Mucosa of gallbladder (tissue), 1 donor: ENCODE data around the gene ST6GALNAC6. TPM values are rescaled to one million over a fixed set of nuclear protein-coding genes. Genes with fewer than 3 reads are reported as not detected.
A peak's percentile ranks its signal among the peaks of the same experiment; 100 is the strongest.

ENCODE experiments used
- DNase-seq: peaks from one replicate; pipeline ENCODE4 v3.0.0-alpha.2; 2020; ENCODE audit warnings: low spot score
- total RNA-seq: library from RNA; stranded (reverse); gene quantifications from one replicate; pipeline ENCODE4 v1.2.1, GENCODE V29; 2021
- donor health status: DM: no; HTN: no; CAD: no.

ST6GALNAC6 gene
- total RNA-seq, 1 donor from 2014 or later: 67.0 TPM

DNA sequence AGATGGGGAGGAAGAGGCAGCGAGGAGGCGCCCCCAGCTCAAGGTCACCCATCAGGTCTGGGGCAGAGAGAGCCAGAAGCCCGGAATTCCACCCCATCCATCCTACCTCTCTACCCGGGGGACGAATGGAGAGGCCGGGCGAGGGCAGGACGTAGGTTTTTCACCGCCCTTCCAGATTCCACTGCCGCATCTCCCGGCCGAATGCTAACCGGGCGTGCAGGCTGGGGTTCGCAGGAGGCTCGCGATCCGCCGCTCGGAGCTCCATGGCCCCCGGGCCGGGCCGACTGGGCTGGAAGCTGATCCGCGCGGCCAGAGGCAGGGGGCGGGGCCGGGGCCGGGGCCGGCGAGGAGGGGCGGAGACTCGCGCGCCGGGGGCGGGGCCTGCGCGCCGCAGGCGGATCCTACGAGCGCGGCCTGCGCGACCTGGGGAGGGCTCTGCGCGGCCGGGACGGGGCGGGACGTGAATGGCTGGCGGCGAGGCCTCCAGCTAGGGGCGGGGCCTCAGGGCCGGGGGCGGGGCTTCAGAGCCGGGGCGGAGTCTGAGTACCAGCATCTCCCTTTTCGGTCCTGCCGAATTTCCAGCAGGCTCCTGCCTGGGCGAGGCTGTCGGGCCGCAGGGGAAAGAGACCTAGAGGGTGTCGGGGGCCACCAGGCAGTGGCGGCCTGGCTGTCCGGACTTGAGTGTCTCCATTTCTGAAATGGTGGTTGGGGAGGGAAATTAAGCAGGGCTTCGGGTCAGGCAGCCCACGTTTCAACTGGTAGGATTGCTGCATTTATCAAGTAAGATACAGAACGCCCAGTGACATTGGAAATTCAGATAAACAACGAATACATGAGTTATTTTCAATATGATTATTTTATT lies 17.5 kb upstream of the ST6GALNAC6 start, which contains the start of gene ST6GALNAC4:
Gene ST6GALNAC4 (minus strand): TSS at position 322 of the 862 bp plus-strand sequence. CDS start 622 bp downstream, outside the sequence.
- DNase-seq: peak; percentile 95

DNA sequence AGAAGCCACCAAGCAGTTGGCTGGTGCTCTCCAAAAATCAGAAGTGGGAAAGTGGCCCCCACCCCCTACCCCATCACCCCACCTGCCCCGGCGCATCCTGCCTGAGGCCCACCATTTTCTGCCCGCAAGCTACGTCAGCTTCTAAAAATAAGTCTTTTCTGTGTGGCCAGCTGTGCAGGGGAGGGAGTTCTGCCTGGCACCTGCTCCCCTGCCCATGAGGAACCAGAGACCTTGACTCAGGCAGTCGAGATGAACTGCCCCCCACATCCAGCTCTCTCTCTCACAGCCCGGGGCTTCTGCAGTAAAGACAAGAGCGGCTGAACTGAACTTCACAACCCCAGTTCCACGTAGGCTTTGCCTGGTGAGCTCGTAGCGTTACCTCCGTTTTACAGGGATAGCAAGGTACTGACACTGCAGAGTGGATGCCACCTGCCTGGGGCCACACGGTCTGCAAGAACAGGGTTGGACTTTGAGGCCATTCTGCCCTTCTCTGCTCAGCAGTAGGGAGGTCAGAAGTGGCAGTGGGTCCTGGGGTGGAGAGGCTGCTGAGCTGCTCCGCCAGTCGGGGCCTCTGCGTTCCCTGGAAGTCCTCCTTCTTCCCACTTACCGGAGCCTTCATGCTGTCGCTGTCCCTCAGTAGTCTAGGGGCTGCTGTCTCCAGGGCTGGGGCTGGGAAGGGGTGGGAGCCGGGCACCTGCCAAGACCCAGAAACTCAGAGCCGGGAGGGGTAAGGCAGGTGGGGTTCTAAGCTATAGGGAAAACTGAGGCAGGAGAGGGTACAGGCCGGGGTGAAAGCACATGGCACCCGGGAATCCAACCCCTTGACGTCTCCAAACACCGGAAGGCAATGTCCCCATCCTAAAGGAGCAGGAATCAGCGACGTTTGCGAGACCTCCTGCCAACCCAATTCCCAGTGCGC lies 16.7 kb upstream of the ST6GALNAC6 start:
- DNase-seq: no peak

DNA sequence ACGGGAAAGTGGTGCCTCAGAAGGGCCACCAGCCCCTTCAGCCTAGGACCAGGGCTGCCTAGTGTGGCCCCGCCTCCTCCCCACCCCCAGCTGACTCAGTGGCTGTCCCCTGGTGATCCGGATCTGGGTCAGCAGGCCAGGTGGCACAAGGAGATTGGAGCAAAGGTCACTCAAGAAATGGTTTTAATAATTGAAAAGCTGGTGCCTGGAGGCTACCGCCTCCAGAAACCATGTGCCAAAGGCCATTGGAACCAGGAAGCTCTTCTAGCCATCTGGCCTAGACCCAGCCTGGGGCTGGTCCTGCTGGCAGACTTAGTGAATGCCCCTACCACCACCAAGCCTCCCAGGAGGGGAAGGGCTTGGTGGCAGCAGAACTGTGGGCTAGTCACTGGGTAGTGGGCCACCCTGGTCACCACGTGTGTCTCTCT lies 15.9 kb upstream of the ST6GALNAC6 start:
- no peak for DNase-seq

DNA sequence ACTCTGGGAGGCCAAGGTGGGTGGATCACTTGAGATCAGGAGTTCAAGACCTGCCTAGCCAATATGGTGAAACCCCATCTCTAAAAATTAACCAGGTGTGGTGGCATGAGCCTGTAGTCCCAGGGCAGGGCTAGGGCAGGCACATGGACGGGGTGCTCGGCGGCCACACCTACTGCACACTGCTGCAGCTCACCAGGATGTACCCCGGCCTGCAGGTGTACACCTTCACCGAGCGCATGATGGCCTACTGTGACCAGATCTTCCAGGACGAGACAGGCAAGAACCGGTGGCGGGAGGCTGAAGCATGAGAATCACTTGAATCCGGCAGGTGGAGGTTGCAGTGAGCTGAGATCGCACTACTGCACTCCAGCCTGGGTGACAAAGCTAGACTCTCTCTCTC lies 14.3 kb upstream of the ST6GALNAC6 start:
- DNase-seq: no peak

DNA sequence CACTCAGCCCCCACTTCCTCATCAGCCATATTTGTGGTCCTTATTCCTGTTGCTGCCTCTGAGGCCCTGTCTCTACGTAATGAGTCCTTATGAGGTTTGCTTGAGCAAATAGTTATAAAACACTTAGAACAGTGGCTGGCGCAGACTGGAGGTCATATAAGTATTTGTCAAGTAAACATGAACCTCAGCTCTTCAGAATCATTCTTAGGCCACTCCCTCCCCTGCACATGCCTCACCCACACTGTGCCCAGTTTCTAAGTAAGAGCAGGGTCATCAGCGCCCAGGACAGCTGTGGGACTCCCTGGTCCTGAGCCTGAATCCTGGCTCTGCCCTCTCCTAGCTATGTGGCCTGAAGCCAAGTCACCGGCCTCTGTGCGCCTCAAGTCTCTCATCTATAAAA lies 13.5 kb upstream of the ST6GALNAC6 start:
- no peak for DNase-seq

DNA sequence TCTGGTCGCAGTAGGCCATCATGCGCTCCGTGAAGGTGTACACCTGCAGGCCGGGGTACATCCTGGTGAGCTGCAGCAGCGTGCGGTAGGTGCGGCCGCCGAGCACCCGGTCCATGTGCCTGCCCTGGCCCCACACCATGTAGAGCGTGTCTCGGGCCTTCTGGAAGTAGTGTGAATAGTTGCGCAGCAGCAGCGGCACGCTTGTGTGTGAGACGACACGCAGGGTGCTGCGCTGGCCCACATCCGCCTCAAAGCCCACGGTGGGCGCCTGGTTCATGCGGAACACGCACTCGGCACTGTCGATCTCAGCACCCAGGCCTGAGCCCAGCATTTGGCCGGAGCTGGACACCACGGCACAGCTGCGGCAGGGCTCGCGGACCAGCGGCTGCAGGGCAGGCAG lies 12.9 kb upstream of the ST6GALNAC6 start:
- no peak for DNase-seq

DNA sequence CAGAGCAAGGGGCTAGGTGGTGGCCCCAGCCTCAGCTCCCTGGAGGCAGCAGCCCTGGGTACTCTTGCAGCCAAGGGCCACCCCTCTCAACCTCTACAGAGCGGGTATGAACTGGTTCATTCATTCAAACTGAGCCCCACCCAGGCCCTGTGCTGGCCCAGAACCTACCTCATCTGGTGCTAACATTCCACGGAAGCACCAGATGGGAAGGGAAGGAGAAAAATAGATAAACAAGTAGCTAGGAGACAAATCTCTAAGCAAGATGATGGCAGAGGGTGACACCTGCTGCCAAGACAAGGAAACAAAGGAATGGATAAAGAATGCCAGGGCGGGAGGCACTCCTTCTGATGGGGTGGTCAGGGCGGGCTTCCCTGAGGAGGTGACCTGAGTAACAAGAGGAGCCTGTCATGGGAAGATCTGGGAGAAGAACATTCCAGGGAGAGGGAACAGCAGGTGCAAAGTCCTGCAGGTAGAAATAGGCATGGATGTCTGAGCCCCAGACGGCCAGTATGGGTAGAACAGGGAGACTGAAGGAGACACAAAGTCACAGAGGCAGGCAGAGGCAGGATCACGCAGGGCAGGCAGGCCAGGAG lies 11.3 kb upstream of the ST6GALNAC6 start:
- no peak for DNase-seq

DNA sequence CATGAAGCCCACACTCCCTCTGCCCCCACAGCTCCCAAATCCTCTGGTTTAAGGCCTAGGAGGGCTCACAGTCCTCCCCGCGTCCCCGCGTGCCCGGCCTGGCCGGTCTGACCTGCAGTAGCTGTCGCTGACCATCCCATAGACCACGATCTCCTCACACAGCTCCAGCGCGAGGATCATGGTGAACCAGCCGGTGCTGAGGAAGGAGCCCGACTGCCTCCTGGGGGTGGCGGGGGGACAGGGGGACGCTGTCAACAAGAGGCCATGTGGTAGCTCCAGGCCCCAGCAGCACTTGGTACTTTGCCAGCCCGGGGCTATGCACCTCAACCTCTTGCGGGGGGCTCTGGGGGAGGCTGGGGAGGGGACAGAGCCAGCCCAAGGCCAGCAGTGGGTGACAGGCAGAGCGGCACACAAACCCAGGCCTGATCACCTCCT lies 10.5 kb upstream of the ST6GALNAC6 start:
- DNase-seq: no peak

DNA sequence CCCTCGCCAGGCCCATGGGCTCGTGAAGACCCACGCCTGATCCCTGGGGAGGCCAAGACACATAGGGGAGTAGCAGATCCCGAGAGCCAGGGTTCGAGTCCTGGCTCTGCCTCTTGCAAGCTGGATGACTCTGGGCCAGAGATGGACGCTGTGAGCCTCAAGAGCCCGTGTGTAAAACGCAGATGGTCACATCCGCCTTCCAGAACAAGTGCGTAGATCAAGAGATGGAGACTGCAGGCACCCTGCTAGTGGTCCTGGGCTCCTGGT lies 9.2 kb upstream of the ST6GALNAC6 start:
- no peak for DNase-seq

DNA sequence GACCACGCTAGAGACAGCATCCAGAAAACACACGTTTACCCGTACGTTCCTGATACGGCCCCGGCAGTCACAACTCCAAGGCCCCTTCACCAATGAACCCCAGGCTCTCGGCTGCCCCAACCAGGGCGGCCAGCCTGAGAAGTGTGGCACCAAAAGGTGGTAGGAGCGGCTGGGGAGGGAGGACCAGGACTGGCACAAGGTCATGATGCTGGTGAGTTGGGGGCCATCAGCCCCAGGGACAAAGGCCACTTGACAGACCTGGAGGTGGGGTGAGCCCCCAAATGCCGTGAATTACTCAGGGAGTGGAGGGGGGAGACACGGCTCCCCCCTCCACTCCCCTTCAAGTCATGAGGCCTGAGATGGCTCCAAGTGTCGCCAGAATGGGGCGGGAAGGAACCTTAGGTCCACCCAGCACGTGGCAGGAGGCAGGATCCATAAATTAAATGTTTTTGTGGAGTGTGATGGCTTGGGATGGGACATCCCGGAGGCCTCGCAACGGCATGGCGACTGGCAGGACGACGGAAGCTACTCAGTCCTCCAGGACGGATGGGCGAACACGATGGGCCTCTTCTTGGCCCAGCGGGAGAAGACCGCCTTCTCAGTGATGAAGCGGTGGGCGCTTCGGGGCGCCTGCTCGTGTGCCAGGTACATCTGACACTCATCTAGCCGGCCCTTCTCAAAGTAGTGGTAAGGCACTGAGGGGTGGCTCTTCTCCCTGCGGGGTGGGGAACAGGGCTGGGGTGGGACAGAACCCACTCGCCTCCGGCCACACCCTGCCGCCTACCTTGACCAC lies 8.7 kb upstream of the ST6GALNAC6 start:
- DNase-seq: no peak

DNA sequence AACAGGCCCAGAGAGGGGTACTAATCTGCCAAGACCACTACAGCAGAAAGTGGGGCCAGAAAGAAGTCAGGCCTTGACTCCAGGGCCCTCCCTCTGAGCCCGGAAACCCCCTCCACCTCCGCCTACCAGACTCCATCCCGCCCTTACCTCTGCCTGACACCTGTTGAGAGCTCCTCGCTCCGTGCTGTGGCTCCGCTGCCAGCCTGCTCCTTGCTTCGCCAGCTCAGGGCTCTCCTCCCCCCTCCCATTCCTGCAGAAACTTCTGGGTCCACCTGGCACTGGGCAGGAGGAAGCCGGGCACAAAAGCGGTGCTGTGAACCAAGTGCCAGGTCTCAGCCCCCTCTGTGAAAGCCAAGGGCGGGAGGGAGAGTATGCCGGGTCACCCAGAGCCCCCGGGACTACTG lies 6.4 kb upstream of the ST6GALNAC6 start:
- DNase-seq: no peak

DNA sequence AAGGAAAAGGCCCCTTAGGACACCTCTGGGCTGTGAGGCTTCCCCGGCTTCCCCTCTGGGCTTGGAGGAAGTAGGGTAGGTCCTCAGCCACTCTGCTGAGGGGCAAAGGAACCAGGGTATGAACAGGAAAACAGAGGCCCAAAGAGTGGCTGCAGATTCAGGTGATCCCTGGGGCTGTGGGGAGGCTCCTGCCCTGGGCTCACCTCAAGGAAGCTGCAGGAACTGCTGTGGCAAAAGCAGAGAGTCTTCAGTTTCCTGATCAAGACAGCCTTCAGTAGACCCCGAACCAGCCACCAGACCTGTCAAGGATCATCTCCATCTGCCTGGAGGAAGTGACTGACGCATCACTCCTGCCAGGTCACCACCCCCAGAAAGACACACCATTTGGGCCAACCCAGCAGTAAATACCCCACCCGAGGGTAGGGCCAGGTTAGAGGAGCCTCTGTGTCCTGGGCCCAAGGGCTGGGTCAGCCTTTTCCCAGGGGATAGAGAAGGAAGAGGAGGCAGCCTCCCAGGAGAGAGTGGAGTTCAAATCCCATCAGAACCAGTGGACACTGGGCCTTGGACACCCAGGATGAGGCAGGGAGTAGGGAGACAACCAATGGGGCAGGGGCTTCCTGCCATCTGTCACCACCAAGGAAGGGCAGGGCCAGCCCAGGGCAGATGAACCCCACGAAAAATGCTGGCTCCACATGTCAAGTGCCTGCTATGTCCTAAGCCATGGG lies 5.8 kb upstream of the ST6GALNAC6 start:
- DNase-seq: no peak

DNA sequence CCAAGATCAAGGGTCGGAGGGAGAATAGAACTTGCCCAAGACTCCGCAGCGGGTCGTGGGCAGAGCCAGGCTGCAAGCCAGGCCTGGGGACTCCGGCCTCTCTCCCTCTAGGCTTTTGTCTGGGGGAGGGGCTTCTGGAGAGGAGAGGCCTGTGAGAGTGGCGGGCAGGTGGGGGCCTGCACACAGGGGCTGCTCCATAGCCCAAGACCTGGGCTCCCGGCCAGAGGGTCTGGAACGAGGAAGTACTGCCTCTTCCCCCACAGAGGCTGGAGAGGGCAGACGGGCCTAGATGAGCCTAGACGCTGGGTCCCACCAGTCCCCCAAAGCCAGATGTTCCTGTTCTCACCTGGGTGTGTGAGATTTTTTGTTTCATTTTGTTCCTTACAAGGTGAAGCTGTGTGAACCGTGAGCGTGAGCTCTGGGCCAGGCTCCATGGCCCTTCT lies 5.2 kb upstream of the ST6GALNAC6 start:
- DNase-seq: no peak

DNA sequence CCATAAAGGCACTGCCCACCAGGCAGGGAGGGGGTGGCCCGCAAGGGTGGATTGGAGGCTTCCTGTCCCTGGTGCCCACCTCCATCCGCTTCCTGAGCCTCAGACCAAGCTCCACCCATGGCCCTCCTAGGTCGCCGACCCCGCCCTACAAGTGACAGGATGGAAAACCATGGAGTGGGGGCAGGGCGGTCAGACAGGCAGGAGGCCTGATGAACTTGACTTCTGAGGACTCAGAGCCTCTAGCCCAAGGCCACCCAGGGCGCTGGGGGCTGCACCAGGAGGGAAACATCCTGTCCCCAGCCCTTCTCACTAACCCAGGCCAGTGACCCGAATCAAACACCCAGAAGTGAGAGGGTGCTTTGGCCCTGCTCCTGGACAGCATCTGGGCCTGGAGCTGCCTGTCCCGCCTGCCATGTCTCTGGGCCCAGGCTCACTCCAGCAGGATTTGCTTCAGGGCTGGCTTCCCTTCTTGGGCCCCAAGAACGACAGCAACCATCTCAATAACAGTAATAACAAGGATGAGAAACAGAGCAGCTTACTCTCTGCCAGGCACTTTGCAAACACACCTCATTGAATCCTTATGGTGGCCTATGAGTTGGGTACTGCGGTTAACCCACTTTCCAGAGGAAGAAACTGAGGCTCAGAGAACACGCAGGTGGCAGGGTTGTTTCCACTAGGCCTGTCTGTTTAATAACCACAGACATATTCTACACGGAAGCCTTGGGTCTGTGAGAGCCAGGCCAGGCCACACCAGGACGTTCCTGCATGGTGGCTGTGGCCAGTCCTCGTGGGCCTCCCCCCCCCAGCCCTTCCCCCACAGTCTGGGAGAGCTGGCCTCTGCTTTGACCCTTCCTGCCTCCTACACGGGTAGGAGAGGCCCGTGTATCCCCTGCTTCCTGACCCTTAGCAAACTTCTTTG lies 4.4 kb upstream of the ST6GALNAC6 start:
- DNase-seq: peak; percentile 70

DNA sequence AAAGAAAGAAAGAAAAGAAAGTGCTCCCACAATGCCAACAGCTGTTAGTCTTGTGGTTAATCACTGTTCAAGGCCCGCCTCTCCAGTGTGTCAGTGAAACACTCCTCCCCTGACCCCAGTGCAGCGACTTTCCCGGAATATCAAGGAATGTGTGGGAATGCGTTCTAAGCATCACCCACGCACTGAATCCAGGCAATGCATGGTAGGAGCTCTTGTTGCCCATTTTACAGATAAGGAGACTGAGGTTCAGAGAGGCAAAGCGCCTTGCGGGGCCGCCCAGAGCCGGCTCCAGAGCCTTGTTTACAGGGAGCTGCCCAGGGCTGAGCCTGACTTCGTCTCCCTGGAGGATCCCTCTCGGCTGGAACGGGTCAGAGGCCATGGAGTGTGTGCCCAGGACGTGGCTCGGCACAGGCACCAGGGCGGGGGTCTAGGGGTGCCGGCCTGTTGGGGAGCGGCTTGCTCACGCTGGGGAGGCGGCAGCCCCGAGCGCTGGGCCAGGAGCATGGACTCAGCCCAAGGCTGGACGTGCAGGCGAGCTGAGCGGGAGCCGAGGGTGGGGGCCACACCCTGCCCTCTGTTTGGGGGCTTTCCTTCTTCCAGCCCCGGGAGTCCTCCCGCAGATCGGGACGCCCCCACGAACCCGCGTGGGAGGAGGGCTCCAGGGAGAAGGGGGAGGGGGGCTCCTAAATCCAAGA lies 823 bp downstream of the ST6GALNAC6 start:
- no peak for DNase-seq

DNA sequence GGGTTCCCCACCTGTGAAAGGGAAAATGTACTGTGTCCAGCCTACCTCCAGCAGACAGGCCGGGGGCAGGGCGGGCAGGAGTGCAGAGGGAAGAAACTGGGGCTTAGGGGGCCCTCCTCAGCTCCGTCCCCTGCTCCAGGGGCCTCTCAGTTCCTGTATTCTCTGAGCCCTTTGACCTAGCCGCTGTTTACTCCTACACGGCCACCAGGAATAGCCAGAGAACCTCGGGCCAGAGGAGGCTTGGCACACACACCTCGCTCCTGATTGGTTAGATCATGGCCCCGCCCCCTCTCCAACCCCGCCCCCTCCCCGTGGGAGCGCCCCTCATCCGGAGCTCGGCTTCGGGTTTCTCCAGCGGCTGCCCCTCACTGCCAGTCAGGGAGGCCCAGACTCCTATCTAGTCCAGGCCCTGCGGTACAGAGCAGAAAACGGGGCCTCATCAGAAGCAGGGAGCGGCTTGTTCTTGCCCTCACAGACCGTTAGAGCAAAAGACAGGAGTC lies 2.2 kb downstream of the ST6GALNAC6 start:
- DNase-seq: peak; percentile 79

DNA sequence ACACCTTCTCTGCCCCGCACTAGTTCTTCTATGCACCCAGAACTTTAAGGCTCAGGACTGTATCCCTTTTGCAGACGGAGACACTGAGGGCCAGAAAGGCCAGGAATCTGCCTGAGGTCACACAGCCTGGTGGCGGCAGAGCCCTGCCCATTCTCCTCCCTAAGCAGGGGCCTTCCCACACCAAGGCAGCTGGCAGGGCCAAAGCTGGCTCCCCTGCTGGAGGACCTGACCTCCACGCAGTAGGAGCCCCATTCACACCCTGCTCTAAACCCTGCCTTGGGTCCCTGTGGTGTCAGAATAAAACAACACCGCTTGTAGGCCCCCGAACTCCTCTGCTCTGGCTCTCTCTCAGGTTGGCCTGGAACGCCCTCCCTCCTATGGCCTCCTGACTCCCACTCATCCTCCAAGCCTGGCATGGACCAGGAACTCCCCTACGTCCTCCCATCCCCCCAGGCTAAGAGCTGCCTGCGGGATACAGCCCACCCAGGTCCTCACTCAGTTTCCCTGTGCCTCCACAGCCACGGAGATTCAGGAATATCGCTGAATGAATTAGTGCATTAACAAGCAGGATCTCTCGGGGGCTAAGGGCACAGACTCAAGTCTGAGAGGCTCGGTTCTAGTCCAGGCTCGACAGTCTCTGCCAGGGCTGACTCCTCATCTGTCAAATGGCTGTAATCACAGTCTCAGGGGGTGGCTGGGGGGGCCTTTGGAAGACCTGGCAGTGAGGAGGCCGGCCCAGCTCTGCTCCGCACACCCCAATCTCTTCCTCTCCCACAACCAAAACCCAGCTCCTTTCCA lies 2.8 kb downstream of the ST6GALNAC6 start:
- no peak for DNase-seq

DNA sequence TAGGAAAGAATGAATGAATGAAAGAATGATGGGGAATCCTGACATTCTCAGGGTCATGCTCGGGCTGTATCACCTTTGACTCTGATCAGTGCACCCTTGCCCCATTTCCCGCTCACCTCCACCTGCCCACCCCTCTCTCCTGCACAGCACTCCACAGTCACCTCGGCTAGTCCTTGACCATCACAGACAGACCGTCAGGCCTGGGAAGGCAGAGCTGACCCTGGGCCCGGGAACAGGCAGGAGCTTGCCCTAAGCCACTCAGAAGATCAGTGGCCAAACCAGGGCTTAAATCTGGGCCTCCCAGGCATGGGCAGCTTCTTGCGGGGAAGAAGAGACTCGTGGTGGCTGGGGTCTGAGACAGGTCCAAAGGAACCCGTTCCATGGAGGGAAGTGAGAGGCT lies 3.6 kb downstream of the ST6GALNAC6 start:
- DNase-seq: no peak
